GM23338 (cell line): ENCODE measurements around the gene CMIP. TPM values are rescaled to one million over a fixed set of nuclear protein-coding genes. Genes with fewer than 3 reads are reported as not detected.

Source experiments
- ATAC-seq: fragments of 200-7000 bp; cut with Tn5 transposase; 3 replicates; pipeline ENCODE4 v1.9.1; 2020
- DNase-seq: peaks from one replicate; pipeline ENCODE4 v3.0.0-alpha.2; 2015; ENCODE audit warnings: low spot score
- H2AFZ ChIP-seq: fragments of 200-600 bp; sonication (generic); 2 replicates; pipeline ENCODE4 v1.8.0; 2016; ENCODE audit warnings: antibody characterized with exemption, mild to moderate bottlenecking, moderate library complexity
- H3F3A ChIP-seq: fragments of 200-600 bp; sonication (generic); replicated peaks from 2 replicates; pipeline ENCODE4 v1.8.0; 2017; ENCODE audit warnings: antibody characterized with exemption, mixed run types, low read depth
- H3K27ac ChIP-seq: fragments of 200-600 bp; sonication (generic); 2 replicates; pipeline ENCODE4 v1.6.1; 2016; ENCODE audit warnings: low read depth
- H3K27me3 ChIP-seq: fragments of 200-600 bp; sonication (generic); 2 replicates; pipeline ENCODE4 v1.8.0; 2016; ENCODE audit warnings: mild to moderate bottlenecking, mixed run types, moderate library complexity; ENCODE audit not compliant: insufficient read depth
- H3K36me3 ChIP-seq: fragments of 200-600 bp; sonication (generic); 2 replicates; pipeline ENCODE4 v1.8.0; 2016; ENCODE audit warnings: mild to moderate bottlenecking; ENCODE audit not compliant: insufficient read depth
- H3K4me1 ChIP-seq: fragments of 200-600 bp; sonication (generic); 2 replicates; pipeline ENCODE4 v1.8.0; 2016; ENCODE audit warnings: mild to moderate bottlenecking, moderate library complexity; ENCODE audit not compliant: insufficient read depth
- H3K4me2 ChIP-seq: fragments of 200-600 bp; sonication (generic); 2 replicates; pipeline ENCODE4 v1.7.1; 2017; ENCODE audit warnings: mixed run types
- H3K4me3 ChIP-seq: fragments of 200-600 bp; sonication (generic); 2 replicates; pipeline ENCODE4 v1.6.1; 2016; ENCODE audit warnings: mixed run types
- H3K79me2 ChIP-seq: fragments of 200-600 bp; sonication (generic); replicated peaks from 2 replicates; pipeline ENCODE4 v1.8.0; 2017; ENCODE audit warnings: mild to moderate bottlenecking; ENCODE audit not compliant: insufficient read depth
- H3K9me2 ChIP-seq: fragments of 200-600 bp; sonication (generic); 2 replicates; pipeline ENCODE4 v1.8.0; 2017; ENCODE audit not compliant: insufficient read depth
- H4K20me1 ChIP-seq: fragments of 200-600 bp; sonication (generic); replicated peaks from 2 replicates; pipeline ENCODE4 v1.8.0; 2017; ENCODE audit warnings: mild to moderate bottlenecking; ENCODE audit not compliant: insufficient read depth
- H3K27ac Mint-ChIP-seq: 2 replicates; pipeline ENCODE4 v1.8.0; 2020; ENCODE audit warnings: inconsistent platforms, mild to moderate bottlenecking, moderate library complexity, mixed read lengths
- H3K27me3 Mint-ChIP-seq: 3 replicates; pipeline ENCODE4 v1.8.0; 2022; ENCODE audit warnings: low read depth, mild to moderate bottlenecking, moderate library complexity, mixed read lengths, inconsistent platforms; ENCODE audit not compliant: insufficient read depth, poor library complexity
- H3K36me3 Mint-ChIP-seq: 3 replicates; pipeline ENCODE4 v1.8.0; 2021; ENCODE audit warnings: low read depth, mild to moderate bottlenecking, inconsistent platforms, moderate library complexity, mixed read lengths
- H3K4me1 Mint-ChIP-seq: 3 replicates; pipeline ENCODE4 v1.8.0; 2020; ENCODE audit warnings: mild to moderate bottlenecking, inconsistent platforms, mixed read lengths
- H3K4me3 Mint-ChIP-seq: 3 replicates; pipeline ENCODE4 v1.8.0; 2021; ENCODE audit warnings: moderate library complexity, mild to moderate bottlenecking, inconsistent platforms, mixed read lengths
- H3K9me3 Mint-ChIP-seq: 3 replicates; pipeline ENCODE4 v1.8.0; 2020; ENCODE audit warnings: moderate library complexity, mild to moderate bottlenecking, inconsistent platforms, mixed read lengths
- CTCF ChIP-seq, 2 experiments: fragments of 200-600 bp in 1 of 2; sonication (generic) in 1 of 2; conservative IDR thresholded peaks; 2 replicates each; pipeline versions ENCODE4 v1.5.1 to v1.6.1; 2016 to 2017; ENCODE audit warnings: antibody characterized with exemption in 2 of 2, low read depth in 2 of 2, mild to moderate bottlenecking in 2 of 2, moderate library complexity in 1 of 2
- EZH2phosphoT487 ChIP-seq: fragments of 200-600 bp; sonication (generic); IDR thresholded peaks from one replicate; pipeline ENCODE4 v1.8.1; 2018; ENCODE audit warnings: antibody characterized with exemption; ENCODE audit not compliant: unreplicated experiment
- POLR2AphosphoS5 ChIP-seq: IDR thresholded peaks from 2 replicates; pipeline ENCODE4 v1.6.1; 2016; ENCODE audit warnings: antibody characterized with exemption, low read depth
- REST ChIP-seq: IDR thresholded peaks from one replicate; pipeline ENCODE4 v1.6.1; 2018; ENCODE audit warnings: antibody characterized with exemption; ENCODE audit not compliant: unreplicated experiment
- STAT1 ChIP-seq: IDR thresholded peaks from one replicate; pipeline ENCODE4 v1.6.1; 2016; ENCODE audit warnings: antibody characterized with exemption; ENCODE audit not compliant: unreplicated experiment
- ZNF114 ChIP-seq: fragments of 250-450 bp; sonication (Bioruptor Pico); IDR thresholded peaks from 2 replicates; pipeline ENCODE4 v1.5.0; 2020; ENCODE audit warnings: mild to moderate bottlenecking, moderate library complexity
- polyA plus RNA-seq: library from polyadenylated mRNA; unstranded; fragments of >200 nt; fragmentation: Nextera tagmentation; extraction: Ambion mirVana; gene quantifications from 2 replicates; pipeline ENCODE4 v1.2.1, GENCODE V29; 2016
- total RNA-seq: library from RNA; depleted of rRNA; stranded (reverse); fragments of >200 nt; shearing (Covaris generic); gene quantifications from 2 replicates; pipeline ENCODE4 v1.2.3, GENCODE V29; 2014
- TF ChIP-seq, protein P1 (sequence below): fragments of 250-450 bp; sonication (Bioruptor Pico); IDR thresholded peaks from 2 replicates; pipeline ENCODE4 v1.5.0; 2020; ENCODE audit warnings: mild to moderate bottlenecking, moderate library complexity

The CMIP gene
- total and polyA plus RNA-seq, 2 experiments from 2014 or later = 9.5 to 62.3 TPM

DNA sequence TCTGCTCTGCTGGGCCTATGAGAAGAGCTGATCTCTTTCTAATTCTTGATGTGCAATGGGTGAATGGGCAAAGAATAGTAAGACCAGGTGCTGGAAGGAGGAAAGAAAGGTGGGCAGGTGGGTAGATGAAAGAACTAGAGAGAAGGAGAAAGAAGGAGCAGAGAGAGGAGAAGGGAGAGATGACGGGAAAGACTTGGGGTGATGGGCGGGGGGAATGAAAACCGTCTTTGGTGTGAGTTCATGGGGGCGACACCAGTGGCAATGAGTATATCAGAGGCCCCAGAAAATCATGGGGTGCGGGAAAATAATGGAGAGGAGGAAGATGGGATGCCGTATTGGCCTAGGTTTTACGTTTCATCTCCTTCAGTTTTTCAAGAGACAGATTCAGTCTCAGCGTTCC is 205.7 kb downstream of the CMIP start:
- no peak for ATAC-seq
- H3K36me3 Mint-ChIP-seq = peaks cover 4% of the 10 kb centered on the region; the same call in 1 of the 3 replicates
- H3K4me1 Mint-ChIP-seq = peaks cover 52% of the 10 kb centered on the region
- Histone ChIP-seq H3K27me3 (no peaks in the 10 kb centered on the region), H3K4me1 (peaks cover 22% of the 10 kb centered on the region), H3K36me3 (peaks cover 11% of the 10 kb centered on the region; the same call in 1 of the 2 replicates), H4K20me1 (peaks cover 30% of the 10 kb centered on the region), H3K79me2 (peaks cover 40% of the 10 kb centered on the region), H3K9me2 (no peaks in the 10 kb centered on the region), H3K4me3 (no peak overlapping the region), H3K27ac (peak overlapping the region; percentile 79; the same call in 1 of the 2 replicates), H2AFZ (no peak overlapping the region), H3F3A (no peaks in the 10 kb centered on the region), H3K4me2 (no peak overlapping the region)
- no peaks in the 10 kb centered on the region; the same call in 2 of the 3 replicates for H3K9me3 Mint-ChIP-seq
- DNase-seq = no peak
- no peak overlapping the region for H3K4me3 Mint-ChIP-seq
- TF ChIP-seq, protein P1, sequence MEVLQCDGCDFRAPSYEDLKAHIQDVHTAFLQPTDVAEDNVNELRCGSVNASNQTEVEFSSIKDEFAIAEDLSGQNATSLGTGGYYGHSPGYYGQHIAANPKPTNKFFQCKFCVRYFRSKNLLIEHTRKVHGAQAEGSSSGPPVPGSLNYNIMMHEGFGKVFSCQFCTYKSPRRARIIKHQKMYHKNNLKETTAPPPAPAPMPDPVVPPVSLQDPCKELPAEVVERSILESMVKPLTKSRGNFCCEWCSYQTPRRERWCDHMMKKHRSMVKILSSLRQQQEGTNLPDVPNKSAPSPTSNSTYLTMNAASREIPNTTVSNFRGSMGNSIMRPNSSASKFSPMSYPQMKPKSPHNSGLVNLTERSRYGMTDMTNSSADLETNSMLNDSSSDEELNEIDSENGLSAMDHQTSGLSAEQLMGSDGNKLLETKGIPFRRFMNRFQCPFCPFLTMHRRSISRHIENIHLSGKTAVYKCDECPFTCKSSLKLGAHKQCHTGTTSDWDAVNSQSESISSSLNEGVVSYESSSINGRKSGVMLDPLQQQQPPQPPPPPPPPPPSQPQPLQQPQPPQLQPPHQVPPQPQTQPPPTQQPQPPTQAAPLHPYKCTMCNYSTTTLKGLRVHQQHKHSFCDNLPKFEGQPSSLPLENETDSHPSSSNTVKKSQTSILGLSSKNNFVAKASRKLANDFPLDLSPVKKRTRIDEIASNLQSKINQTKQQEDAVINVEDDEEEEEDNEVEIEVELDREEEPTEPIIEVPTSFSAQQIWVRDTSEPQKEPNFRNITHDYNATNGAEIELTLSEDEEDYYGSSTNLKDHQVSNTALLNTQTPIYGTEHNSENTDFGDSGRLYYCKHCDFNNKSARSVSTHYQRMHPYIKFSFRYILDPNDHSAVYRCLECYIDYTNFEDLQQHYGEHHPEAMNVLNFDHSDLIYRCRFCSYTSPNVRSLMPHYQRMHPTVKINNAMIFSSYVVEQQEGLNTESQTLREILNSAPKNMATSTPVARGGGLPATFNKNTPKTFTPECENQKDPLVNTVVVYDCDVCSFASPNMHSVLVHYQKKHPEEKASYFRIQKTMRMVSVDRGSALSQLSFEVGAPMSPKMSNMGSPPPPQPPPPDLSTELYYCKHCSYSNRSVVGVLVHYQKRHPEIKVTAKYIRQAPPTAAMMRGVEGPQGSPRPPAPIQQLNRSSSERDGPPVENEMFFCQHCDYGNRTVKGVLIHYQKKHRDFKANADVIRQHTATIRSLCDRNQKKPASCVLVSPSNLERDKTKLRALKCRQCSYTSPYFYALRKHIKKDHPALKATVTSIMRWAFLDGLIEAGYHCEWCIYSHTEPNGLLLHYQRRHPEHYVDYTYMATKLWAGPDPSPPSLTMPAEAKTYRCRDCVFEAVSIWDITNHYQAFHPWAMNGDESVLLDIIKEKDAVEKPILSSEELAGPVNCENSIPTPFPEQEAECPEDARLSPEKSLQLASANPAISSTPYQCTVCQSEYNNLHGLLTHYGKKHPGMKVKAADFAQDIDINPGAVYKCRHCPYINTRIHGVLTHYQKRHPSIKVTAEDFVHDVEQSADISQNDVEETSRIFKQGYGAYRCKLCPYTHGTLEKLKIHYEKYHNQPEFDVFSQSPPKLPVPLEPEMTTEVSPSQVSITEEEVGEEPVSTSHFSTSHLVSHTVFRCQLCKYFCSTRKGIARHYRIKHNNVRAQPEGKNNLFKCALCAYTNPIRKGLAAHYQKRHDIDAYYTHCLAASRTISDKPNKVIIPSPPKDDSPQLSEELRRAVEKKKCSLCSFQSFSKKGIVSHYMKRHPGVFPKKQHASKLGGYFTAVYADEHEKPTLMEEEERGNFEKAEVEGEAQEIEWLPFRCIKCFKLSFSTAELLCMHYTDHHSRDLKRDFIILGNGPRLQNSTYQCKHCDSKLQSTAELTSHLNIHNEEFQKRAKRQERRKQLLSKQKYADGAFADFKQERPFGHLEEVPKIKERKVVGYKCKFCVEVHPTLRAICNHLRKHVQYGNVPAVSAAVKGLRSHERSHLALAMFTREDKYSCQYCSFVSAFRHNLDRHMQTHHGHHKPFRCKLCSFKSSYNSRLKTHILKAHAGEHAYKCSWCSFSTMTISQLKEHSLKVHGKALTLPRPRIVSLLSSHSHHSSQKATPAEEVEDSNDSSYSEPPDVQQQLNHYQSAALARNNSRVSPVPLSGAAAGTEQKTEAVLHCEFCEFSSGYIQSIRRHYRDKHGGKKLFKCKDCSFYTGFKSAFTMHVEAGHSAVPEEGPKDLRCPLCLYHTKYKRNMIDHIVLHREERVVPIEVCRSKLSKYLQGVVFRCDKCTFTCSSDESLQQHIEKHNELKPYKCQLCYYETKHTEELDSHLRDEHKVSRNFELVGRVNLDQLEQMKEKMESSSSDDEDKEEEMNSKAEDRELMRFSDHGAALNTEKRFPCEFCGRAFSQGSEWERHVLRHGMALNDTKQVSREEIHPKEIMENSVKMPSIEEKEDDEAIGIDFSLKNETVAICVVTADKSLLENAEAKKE (CRISPR knock-in tag) = no peak
- TF ChIP-seq POLR2AphosphoS5 (no peak), STAT1 (no peak), REST (no peak), CTCF (conservative IDR thresholded peaks at IDR 0.05; ENCODE audit: low read depth in 2 of 2) (no peak), ZNF114 (CRISPR knock-in tag) (no peak), EZH2phosphoT487 (no peak)
- H3K27ac Mint-ChIP-seq = peak overlapping the region; percentile 13
- peaks cover 7% of the 10 kb centered on the region for H3K27me3 Mint-ChIP-seq
